GM12891 (cell line): Measurements from ENCODE around the gene ABCB1.
"Not testable (repeated sequence)": the region's sequence is repeated elsewhere in the genome, so short reads cannot be mapped to it uniquely, and the experiment has no call there.

ENCODE experiments used
- POLR2A ChIP-seq: IDR thresholded peaks from 2 replicates; pipeline ENCODE4 v1.6.1; 2011; ENCODE audit warnings: low read depth, low read length, control low read depth
- POLR2AphosphoS5 ChIP-seq: IDR thresholded peaks from 2 replicates; pipeline ENCODE4 v1.6.1; 2011; ENCODE audit warnings: low read depth, low read length, control low read depth
- SPI1 ChIP-seq: IDR thresholded peaks from 2 replicates; pipeline ENCODE4 v1.6.1; 2011; ENCODE audit warnings: low read depth, low read length, control low read depth

DNA sequence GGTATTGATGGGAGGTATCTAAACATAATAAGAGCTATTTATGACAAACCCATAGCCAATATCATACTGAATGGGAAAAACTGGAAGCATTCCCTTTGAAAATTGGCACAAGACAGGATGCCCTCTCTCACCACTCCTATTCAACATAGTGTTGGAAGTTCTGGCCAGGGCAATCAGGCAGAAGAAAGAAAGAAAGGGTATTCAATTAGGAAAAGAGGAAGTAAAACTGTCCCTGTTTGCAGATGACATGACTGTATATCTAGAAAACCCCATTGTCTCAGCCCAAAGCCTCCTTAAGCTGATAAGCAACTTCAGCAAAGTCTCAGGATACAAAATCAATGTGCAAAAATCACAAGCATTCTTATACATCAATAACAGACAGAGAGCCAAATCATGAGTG is 131.5 kb downstream of the ABCB1 start:
- TF ChIP-seq POLR2A, POLR2AphosphoS5, SPI1: not testable (repeated sequence)
